GM12874 (cell line): ENCODE results near the gene SBF2.

Experiments used
- TF ChIP-seq, protein P1 (sequence below): IDR thresholded peaks from 2 replicates; pipeline ENCODE4 v1.5.1; 2011; ENCODE audit warnings: low read depth, mild to moderate bottlenecking, control low read depth, low read length, moderate library complexity; ENCODE audit not compliant: insufficient read depth

The SBF2 gene

DNA sequence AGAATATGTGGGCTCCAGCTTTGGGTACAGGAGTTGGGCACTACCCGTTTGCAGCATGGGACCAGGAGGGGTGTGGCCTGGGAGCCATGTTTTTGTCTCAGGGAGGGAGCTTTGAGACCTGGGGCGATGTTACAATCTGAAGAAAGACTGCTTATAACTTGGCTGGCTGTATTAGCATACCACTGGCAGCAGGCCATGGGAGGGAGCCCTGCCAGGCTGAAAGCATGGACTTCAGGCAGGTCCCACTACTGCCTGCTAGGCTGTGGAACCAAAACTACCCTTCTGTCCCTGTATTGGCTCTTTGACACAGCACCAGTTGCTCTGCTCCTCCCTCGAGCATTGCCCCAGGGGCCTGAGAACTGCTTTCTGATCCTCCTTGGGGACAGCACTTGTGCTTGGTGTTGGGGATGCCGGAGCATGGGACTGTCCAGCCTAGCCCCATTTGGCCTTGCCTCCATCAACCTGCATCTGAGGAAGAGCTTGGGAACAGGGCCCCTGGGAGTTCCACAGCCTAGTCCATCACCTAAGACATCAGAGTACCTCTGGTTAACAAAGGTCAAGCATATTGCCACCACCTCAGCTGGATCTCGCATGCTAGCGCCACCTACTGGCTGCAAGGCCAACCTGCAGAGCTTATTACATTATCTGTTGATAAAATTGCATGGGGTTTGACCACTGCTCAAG, 217.4 kb downstream of the SBF2 start:
- TF ChIP-seq, protein P1, sequence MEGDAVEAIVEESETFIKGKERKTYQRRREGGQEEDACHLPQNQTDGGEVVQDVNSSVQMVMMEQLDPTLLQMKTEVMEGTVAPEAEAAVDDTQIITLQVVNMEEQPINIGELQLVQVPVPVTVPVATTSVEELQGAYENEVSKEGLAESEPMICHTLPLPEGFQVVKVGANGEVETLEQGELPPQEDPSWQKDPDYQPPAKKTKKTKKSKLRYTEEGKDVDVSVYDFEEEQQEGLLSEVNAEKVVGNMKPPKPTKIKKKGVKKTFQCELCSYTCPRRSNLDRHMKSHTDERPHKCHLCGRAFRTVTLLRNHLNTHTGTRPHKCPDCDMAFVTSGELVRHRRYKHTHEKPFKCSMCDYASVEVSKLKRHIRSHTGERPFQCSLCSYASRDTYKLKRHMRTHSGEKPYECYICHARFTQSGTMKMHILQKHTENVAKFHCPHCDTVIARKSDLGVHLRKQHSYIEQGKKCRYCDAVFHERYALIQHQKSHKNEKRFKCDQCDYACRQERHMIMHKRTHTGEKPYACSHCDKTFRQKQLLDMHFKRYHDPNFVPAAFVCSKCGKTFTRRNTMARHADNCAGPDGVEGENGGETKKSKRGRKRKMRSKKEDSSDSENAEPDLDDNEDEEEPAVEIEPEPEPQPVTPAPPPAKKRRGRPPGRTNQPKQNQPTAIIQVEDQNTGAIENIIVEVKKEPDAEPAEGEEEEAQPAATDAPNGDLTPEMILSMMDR, result peak; percentile 85

DNA sequence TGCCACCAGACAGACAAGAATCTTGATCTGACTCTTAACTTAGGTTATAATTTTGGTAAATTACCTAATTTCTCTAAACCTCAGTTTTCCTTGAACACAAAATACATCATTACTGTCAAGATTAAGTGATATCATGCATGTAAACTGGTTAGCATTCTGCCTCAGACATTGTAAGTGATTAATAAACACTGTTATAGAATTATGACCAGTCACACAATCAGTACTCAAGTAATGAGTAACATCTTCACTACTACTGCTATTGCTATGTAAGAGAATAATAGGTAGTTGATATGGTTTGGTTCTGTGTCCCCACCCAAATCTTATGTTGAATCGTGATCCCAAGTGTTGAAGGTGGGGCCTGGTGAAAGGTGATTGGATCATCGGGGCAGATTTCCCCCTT, 218.9 kb downstream of the SBF2 start:
- TF ChIP-seq, protein P1, result no peak

DNA sequence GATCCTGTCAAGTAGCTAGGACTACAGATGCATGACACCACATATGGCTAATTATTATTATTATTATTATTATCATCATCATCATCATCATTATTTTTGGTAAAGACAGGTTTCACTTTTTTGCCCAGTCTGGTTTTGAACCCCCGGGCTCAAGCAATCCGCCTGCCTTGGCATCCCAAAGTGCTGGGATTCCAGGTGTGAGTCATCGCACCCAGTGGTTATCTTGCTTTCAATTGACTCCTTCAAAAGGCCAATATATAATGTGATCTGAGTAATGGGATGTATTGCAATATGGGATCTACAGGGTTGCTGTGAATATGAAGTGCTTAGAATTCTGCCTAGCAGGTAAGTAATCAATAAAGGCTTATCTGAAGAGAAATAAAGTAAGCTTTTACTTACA, 221.2 kb downstream of the SBF2 start:
- TF ChIP-seq, protein P1, result no peak

DNA sequence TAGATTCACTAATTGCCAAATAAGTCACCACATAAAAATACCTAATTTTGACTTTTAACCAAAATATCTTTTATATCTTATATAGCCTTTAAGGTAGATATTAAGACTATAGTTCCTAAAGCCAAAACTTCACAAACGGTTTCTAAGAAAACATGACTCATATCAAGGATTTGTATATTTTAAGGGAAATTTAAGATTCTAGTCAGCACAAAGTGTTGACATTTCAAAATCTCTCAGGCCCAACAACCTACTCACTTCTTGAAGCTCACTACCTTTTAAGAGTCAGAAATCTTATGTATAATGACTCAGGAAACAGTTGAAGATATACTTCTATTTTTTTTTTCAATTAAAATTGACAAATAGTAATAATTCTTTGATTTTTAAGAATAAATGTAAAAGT, 221.9 kb downstream of the SBF2 start:
- TF ChIP-seq, protein P1, result no peak

DNA sequence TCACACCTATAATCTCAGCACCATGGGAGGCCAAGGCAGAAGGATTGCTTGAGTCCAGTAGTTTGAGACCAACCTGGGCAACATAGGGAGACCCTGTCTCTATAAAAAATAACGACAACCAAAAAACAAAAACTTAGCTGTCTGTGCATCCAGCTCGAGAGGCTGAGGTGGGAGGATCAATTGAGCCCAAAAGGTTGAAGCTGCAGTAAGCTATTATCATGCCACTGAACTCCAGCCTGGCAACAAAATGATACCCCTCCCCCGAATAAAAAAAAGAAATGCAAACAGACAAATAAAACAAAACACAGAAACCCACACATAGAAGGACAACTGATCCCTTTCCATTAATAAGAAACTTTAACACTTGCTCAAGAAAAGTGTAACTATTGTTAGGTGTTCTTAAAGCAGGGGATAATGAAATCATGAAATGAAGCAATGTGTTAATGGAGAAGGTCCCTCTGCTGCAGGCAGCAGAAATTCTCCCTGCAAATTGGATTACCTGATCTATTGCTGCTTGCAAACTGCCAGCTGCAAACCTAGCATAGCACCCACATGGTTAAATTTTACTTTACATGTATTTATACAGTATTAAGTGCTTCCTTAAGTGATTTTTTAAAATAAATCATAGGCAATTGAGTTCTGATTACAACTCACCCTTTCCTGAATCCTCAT, 226.3 kb downstream of the SBF2 start:
- TF ChIP-seq, protein P1, result no peak

DNA sequence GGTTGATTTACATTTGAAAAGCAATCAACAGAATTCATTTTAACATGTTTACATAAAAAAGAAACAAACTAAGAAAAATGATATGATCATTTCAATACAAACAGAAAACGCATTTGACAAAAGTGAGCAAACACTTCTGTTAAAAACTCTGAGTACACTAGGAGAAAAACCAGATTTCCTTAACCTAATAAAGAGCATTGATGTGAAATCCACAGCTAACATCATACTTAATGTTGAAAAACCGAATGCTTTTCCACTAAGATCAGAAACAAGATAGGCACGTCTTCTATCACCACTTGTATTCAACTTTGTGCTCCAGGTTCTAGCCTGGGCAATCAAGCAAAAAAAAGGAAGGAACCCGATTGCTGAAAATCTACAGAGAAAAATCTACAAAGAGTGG, 227.6 kb downstream of the SBF2 start:
- TF ChIP-seq, protein P1, result no peak

DNA sequence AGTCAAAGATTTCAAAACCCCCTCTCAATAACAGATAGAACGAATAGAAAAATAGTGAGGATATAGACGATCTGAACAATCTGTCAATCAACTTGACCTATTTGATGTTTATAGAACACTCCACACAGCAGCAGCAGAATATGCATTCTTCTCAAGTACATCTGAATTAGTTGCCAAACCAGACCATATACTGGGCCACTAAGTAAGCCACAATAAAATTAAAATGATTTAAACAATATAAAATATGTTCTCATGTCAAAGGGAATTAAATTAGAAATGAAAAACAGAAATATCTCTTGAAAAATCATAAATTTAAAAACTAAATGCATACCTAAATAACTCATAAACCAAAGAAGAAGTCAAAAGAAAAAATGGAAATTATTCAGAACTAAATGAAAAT, 229.2 kb downstream of the SBF2 start:
- TF ChIP-seq, protein P1, result no peak
